ENCODE measurements around the gene VLDLR. TPM values are rescaled to one million over a fixed set of nuclear protein-coding genes. Genes with fewer than 3 reads are reported as not detected.

The VLDLR gene
- total RNA-seq, 1 donor: 4.7 TPM

DNA sequence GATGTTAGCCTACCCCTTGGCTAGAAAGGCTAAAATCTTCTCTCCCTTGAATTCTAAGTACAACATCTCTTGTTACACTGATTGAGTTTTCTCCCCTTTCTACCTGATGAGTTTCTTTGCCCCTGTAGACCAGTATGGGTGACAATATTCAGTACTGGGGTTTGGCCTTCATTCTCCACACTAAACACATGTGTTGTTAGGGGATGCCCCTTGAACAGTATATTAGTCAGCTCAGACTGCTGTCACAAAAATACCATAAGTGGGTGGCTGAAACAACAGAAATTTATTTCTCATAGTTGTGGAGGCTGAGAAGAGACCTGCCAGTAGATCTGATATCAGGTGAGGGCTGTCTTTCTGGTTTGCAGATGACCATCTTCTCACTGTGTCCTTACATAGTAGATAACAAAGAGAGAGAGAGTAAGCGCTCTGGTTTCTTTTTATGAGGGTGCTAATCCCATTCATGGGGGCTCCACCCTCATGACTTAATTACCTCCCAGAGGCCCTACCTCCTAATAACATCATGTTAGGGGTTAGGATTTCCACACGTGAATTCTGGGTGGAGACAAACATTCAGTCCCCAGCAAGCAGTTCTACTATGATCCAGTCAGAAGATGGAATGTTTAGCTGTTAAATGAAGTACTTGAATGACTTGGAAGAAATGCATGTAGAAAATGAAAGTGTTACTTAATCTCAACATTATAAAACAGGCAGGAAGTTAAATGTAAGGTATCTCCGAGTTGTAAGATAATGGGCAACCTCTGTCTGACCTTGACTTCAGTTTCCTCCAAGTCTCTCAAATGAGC, 17.5 kb downstream of the VLDLR start:
- TF ChIP-seq, protein P1, sequence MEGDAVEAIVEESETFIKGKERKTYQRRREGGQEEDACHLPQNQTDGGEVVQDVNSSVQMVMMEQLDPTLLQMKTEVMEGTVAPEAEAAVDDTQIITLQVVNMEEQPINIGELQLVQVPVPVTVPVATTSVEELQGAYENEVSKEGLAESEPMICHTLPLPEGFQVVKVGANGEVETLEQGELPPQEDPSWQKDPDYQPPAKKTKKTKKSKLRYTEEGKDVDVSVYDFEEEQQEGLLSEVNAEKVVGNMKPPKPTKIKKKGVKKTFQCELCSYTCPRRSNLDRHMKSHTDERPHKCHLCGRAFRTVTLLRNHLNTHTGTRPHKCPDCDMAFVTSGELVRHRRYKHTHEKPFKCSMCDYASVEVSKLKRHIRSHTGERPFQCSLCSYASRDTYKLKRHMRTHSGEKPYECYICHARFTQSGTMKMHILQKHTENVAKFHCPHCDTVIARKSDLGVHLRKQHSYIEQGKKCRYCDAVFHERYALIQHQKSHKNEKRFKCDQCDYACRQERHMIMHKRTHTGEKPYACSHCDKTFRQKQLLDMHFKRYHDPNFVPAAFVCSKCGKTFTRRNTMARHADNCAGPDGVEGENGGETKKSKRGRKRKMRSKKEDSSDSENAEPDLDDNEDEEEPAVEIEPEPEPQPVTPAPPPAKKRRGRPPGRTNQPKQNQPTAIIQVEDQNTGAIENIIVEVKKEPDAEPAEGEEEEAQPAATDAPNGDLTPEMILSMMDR (IDR thresholded peaks at IDR 0.05; ENCODE audit: insufficient read depth, low read depth, low read length): no peak
- no peak overlapping the region for H3K4me3 ChIP-seq (ENCODE audit: low read depth, low read length)
- no peak for DNase-seq (ENCODE audit: low read depth)

DNA sequence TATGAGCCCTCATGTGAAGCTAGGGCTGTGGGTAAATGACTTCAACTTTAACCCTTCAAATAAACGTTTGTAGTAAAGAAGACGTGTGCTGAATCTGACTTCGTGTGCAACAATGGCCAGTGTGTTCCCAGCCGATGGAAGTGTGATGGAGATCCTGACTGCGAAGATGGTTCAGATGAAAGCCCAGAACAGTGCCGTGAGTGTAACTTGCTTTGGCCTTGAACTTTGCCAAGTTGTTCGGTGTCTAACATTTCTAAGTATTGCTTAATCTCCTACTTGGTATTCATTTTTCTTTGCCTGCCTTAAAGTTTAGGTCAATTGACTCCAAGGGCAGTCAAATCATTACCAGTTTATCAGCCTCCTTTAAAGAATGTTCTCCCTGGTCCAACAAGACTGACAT, 18.2 kb downstream of the VLDLR start:
- no peak for DNase-seq (ENCODE audit: low read depth)
- H3K4me3 ChIP-seq (ENCODE audit: low read depth, low read length): no peak overlapping the region
- TF ChIP-seq, protein P1 (IDR thresholded peaks at IDR 0.05; ENCODE audit: insufficient read depth, low read depth, low read length): no peak

DNA sequence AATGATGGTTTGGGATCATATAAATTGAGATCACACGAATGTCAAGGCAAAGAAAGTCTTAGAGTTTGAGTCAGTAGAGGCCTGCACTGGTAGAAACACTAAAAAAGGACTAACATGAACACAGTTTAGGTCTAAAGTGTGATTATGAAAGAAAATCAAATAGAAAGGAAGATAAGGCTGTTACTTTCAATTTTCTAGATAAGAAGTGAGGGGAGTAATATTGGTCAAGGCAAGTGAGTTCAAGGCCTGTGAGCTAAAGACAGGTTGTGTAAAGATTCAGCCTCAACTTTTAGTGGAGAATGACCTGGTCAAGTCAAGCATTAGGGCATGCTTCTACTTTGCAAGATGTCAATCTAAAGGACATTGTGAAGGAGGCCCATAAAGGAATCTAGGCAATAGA, 19.0 kb downstream of the VLDLR start:
- no peak overlapping the region for H3K4me3 ChIP-seq (ENCODE audit: low read depth, low read length)
- DNase-seq (ENCODE audit: low read depth): no peak
- TF ChIP-seq, protein P1 (IDR thresholded peaks at IDR 0.05; ENCODE audit: insufficient read depth, low read depth, low read length): no peak

DNA sequence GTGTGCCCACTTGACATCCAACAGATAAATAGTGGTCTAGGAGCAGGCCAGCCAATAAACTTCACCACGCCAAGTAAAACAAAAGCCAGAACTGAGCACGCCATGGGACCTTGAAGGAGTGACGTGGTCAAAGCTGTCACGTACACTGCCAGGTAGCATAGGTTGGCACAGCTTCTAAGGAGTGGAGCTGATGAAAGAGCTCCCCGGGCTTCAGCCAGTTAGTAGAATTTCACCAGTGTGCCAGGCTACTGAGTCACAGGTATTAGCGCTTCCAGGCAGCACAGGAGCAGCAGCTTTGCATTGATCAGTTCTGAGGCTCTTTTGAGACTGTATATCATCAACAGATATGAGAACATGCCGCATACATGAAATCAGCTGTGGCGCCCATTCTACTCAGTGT, 19.4 kb downstream of the VLDLR start:
- DNase-seq (ENCODE audit: low read depth): no peak
- no peak overlapping the region for H3K4me3 ChIP-seq (ENCODE audit: low read depth, low read length)
- TF ChIP-seq, protein P1 (IDR thresholded peaks at IDR 0.05; ENCODE audit: insufficient read depth, low read depth, low read length): no peak

DNA sequence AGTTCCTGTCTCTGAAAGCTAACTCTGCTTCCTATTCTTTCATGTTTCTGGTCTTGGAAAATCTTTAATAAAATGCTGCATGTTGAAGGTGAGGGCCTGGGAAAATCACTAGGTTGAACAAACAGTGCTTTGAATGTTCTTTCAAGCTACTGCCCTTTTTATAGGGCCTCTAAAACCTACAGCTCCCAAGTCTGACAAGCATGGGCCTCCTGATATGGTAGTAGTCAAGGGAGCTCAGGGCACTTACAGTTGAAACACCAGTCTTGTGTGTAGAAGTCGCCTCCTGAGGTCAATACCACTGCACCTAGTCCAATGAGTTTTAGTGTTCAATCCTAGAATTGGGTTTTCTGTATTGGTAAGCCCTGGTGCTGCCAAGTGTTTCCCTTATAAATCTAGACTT, 20.5 kb downstream of the VLDLR start:
- no peak for DNase-seq (ENCODE audit: low read depth)
- TF ChIP-seq, protein P1 (IDR thresholded peaks at IDR 0.05; ENCODE audit: insufficient read depth, low read depth, low read length): no peak
- H3K4me3 ChIP-seq (ENCODE audit: low read depth, low read length): no peak overlapping the region

DNA sequence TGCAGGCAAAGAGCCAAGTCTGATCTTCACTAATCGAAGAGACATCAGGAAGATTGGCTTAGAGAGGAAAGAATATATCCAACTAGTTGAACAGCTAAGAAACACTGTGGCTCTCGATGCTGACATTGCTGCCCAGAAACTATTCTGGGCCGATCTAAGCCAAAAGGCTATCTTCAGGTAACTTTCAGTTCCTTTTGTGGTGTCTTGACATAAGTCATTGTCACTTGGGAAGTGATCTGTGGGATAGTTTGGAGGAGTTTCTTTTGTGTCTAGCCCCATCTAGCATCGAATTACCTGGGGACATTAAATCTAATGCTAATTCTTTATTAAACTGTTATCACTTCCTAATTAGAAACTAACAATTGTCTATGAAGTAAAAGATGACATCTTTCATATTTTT, 24.0 kb downstream of the VLDLR start:
- DNase-seq (ENCODE audit: low read depth): no peak
- TF ChIP-seq, protein P1 (IDR thresholded peaks at IDR 0.05; ENCODE audit: insufficient read depth, low read depth, low read length): no peak
- no peak overlapping the region for H3K4me3 ChIP-seq (ENCODE audit: low read depth, low read length)

Data from fibroblast of villous mesenchyme (primary cell).